ENCODE measurements around the gene KCNQ1.

- TF ChIP-seq SMC3 (IDR thresholded peaks at IDR 0.05; ENCODE audit: low read depth, low read length) (no peak), CTCF (IDR thresholded peaks at IDR 0.05) (no peak), PBX3 (IDR thresholded peaks at IDR 0.05) (no peak), YY1 (IDR thresholded peaks at IDR 0.05; ENCODE audit: low read depth) (no peak), ELF1 (IDR thresholded peaks at IDR 0.05) (no peak), NFIC (IDR thresholded peaks at IDR 0.05; ENCODE audit: borderline replicate concordance) (no peak), TAF1 (IDR thresholded peaks at IDR 0.05; ENCODE audit: borderline replicate concordance, low read depth, low read length) (no peak), ZBTB33 (IDR thresholded peaks at IDR 0.05; ENCODE audit: borderline replicate concordance, low read depth) (no peak), RFX5 (IDR thresholded peaks at IDR 0.05; ENCODE audit: low read length) (no peak), FOXM1 (IDR thresholded peaks at IDR 0.05; ENCODE audit: low read depth) (no peak), EP300 (IDR thresholded peaks at IDR 0.05; ENCODE audit: borderline replicate concordance in 1 of 2, low read depth in 1 of 2, low read length in 1 of 2) (no peak), POLR2AphosphoS5 (IDR thresholded peaks at IDR 0.05; ENCODE audit: low read depth, low read length) (no peak)
Observed at GRCh38 chr11:2576549-2576948, 131.7 kb downstream of the KCNQ1 start.

All from SK-N-SH (cell line).